ENCODE data around the gene GGA2. TPM values are rescaled to one million over a fixed set of nuclear protein-coding genes. Genes with fewer than 3 reads are reported as not detected.

GGA2 gene
- total RNA-seq, 6 experiments from 2014 or later: 28.1 to 38.0 (median 35.7) TPM

DNA sequence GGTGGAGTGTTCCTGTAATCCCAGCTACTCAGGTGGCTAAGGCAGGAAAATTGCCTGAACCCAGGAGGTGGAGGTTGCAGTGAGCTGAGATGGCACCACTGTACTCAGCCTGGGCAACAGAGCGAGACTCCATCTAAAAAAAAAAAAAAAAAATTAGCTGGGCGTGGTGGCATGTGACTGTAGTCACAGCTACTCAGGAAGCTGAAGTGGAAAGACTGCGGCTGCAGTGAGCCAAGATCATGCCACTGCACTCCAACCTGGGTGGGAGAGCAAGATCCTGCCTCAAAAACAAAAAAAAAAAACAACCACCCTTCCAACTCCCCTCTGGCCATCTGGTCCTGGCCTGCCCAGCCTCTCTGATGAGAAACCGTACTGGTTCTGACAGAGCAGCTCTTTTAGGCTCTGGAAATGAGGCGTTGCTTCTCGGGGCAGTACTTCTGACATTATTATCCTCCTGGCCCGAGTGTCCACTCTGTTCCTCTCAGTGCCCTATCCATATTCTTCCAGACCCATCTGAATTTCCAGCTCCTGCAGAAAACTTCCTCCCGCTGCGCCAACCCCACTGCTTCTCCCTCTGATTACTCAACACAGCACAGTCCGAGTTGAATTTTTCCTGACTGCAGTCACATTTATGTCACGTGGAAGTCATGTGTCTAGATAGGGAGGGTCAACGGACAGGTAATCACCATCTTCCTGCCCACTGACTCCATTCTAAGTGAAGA, 13.3 kb downstream of the GGA2 start:
- H3K27ac Mint-ChIP-seq: peak overlapping the region; percentile 60
- H3K4me1 Mint-ChIP-seq (ENCODE audit: low read depth): peaks cover 19% of the 10 kb centered on the region
- H3K9me3 Mint-ChIP-seq: no peaks in the 10 kb centered on the region
- peaks cover 7% of the 10 kb centered on the region for H3K27me3 Mint-ChIP-seq (ENCODE audit: insufficient read depth)
- H3K4me3 Mint-ChIP-seq: peak overlapping the region; percentile 62
- TF ChIP-seq, protein P1, sequence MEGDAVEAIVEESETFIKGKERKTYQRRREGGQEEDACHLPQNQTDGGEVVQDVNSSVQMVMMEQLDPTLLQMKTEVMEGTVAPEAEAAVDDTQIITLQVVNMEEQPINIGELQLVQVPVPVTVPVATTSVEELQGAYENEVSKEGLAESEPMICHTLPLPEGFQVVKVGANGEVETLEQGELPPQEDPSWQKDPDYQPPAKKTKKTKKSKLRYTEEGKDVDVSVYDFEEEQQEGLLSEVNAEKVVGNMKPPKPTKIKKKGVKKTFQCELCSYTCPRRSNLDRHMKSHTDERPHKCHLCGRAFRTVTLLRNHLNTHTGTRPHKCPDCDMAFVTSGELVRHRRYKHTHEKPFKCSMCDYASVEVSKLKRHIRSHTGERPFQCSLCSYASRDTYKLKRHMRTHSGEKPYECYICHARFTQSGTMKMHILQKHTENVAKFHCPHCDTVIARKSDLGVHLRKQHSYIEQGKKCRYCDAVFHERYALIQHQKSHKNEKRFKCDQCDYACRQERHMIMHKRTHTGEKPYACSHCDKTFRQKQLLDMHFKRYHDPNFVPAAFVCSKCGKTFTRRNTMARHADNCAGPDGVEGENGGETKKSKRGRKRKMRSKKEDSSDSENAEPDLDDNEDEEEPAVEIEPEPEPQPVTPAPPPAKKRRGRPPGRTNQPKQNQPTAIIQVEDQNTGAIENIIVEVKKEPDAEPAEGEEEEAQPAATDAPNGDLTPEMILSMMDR (IDR thresholded peaks at IDR 0.05): no peak
- peaks cover 25% of the 10 kb centered on the region; the same call in 1 of the 2 replicates for H3K36me3 Mint-ChIP-seq (ENCODE audit: low read depth)
- DNase-seq: no peak

DNA sequence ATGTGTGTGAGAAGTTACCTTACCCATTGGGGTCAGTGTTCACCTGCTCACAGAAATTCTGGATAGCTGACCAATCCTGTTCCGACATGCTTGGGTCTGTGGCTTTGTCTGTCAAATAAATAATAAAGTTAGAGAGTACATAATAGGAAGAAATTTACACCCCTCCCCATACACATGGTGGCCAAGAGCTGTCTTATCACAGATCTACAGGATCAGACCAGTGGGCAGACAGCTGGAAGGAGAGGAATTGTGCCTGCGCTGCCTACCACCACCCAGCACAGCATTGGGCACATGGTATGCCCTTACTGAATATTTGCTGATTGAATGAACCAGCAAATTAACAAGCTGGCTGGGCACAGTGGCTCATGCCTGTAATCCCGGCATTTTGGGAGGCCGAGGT, 14.6 kb downstream of the GGA2 start:
- H3K36me3 Mint-ChIP-seq (ENCODE audit: low read depth): peaks cover 21% of the 10 kb centered on the region

DNA sequence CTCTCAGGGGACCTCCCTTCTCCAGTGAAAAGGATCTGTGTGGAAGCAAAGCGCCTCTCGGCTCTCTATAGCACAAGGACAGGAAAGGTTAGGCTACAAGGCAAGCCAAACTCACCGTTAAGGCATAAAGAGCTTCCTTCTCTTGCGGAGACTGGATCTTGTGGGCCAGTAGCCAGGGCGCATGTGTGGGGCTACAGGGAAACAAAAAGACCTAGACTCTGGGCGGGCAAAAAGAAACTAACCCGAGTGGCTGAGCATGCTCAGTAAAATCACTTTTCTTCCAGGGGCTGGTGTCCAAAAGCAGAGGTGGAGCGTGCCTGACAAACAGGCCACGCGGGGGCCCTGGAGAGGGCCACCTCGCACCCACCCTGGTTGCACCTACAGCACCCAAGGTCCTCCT, 16.1 kb downstream of the GGA2 start:
- TF ChIP-seq, protein P1 (IDR thresholded peaks at IDR 0.05): no peak
- peaks cover 22% of the 10 kb centered on the region for H3K36me3 Mint-ChIP-seq (ENCODE audit: low read depth)
- no peak for DNase-seq
- no peak overlapping the region for H3K4me3 Mint-ChIP-seq
- H3K9me3 Mint-ChIP-seq: no peaks in the 10 kb centered on the region
- no peak overlapping the region for H3K27ac Mint-ChIP-seq
- H3K27me3 Mint-ChIP-seq (ENCODE audit: insufficient read depth): peaks cover 4% of the 10 kb centered on the region; the same call in 1 of the 2 replicates
- peaks cover 27% of the 10 kb centered on the region for H3K4me1 Mint-ChIP-seq (ENCODE audit: low read depth)

More for the DNA sequence above, 14.6 kb downstream of the GGA2 start:
- no peak overlapping the region for H3K4me3 Mint-ChIP-seq
- H3K27me3 Mint-ChIP-seq (ENCODE audit: insufficient read depth): peaks cover 4% of the 10 kb centered on the region; the same call in 1 of the 2 replicates
- H3K9me3 Mint-ChIP-seq: no peaks in the 10 kb centered on the region
- DNase-seq: no peak
- TF ChIP-seq, protein P1 (IDR thresholded peaks at IDR 0.05): no peak
- H3K4me1 Mint-ChIP-seq (ENCODE audit: low read depth): peaks cover 27% of the 10 kb centered on the region
- H3K27ac Mint-ChIP-seq: no peak overlapping the region

DNA sequence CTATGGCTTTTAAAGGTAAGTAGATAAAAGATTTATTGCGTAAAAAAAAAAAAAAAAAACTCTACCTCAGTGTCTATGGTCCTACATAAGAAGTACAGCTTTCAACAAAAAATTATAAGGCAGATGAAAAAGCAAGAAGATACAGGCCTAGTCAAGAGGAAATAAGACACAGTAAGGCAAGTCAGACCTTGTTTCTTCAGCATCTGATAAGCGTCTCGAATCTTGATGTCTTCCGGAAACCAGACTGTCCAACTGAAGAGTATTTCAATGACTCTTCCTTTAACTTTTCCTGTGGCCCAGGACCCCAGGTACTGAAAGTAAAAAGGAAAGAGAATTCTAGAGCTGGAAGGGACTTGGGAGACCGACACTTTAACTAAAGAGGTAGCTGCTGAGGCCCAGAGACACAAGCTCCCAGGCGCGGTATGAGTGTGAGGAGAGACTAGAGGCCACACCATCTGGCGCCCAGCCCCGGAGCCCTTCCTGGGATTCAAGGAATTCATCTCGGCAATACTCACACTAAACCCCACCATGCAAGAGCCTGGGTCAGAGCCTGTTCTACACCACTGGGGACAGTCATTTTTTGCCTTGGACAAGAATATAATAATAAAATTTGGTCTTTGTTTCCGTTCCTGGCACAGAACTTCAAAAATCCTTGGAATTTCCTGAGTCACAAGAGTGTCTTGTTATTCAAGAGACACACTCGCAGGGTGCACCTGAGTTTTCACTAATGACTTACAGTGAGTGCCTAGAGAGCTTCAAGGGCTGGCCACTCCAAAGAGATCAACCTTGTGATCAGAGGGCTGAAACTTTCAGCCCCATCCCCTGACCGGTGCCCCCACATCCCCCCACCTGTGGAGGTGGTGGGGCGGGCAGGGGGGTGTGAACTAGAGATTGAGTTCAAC, 18.6 kb downstream of the GGA2 start:
- Mint-ChIP-seq H3K4me1 (ENCODE audit: low read depth) (peaks cover 17% of the 10 kb centered on the region), H3K27me3 (ENCODE audit: insufficient read depth) (peaks cover 4% of the 10 kb centered on the region; the same call in 1 of the 2 replicates), H3K4me3 (no peak overlapping the region), H3K27ac (no peak overlapping the region; the same call in none of the 2 replicates), H3K36me3 (ENCODE audit: low read depth) (peaks cover 22% of the 10 kb centered on the region), H3K9me3 (no peaks in the 10 kb centered on the region)
- DNase-seq: peak; percentile 39
- TF ChIP-seq, protein P1 (IDR thresholded peaks at IDR 0.05): no peak

DNA sequence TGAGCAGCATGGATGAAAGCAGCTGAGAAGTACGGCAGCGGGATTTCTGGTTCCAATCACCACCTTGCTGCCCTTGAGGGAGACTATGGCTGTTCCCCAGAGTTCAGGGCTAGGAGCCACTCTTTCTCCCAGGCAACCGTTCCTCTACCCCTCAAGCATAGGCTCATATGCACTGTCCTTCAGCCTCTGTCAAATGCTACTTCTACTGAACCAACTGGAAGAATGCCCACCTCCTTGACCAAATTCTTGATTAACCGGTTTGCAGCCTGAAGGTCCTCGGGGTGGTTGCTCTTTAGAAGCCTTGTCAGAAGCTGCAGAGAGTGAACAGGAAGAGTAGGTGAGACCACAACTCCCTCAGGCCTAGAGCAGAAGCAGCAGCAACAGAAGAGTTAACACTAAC, 23.8 kb downstream of the GGA2 start:
- H3K36me3 Mint-ChIP-seq (ENCODE audit: low read depth): peaks cover 18% of the 10 kb centered on the region; the same call in 1 of the 2 replicates
- no peak for DNase-seq
- no peak overlapping the region for H3K27ac Mint-ChIP-seq
- H3K4me1 Mint-ChIP-seq (ENCODE audit: low read depth): peaks cover 3% of the 10 kb centered on the region
- no peak overlapping the region for H3K4me3 Mint-ChIP-seq
- H3K27me3 Mint-ChIP-seq (ENCODE audit: insufficient read depth): no peaks in the 10 kb centered on the region
- no peaks in the 10 kb centered on the region for H3K9me3 Mint-ChIP-seq
- TF ChIP-seq, protein P1 (IDR thresholded peaks at IDR 0.05): no peak

Data from HFFc6 (cell line).